ENCODE measurements around the gene GSTA2.

DNA sequence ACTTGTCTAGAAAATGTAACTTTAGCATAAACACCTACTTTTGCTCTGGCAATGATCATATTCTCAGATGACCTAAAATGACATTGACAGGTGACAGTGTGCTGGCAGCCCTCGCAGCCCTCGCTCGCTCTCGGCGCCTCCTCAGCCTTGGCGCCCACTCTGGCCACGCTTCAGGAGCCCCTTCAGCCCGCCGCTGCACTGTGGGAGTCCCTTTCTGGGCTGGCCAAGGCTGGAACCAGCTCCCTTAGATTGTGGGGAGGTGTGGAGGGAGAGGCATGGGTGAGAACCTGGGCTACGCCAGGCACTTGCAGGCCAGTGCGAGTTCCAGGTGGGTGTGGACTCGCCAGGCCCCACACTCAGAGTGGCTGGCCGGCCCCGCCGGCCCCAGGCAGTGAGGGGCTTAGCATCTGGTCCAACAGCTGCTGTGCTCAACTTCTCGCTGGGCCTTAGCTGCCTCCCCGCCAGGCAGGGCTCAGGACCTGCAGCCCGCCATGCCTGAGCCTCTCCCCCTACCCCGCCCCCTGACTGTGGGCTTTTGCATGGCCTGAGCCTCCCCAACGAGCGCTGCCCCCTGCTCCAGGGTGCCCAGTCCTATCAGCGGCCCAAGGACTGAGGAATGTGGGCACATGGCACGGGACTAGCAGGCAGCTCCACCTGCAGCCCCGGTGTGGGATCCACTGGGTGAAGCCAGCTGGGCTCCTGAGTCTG lies 23.1 kb upstream of the GSTA2 start:
- TF ChIP-seq POLR2AphosphoS5 (IDR thresholded peaks at IDR 0.05; ENCODE audit: low read depth, low read length): no peak
- TF ChIP-seq, protein P1, sequence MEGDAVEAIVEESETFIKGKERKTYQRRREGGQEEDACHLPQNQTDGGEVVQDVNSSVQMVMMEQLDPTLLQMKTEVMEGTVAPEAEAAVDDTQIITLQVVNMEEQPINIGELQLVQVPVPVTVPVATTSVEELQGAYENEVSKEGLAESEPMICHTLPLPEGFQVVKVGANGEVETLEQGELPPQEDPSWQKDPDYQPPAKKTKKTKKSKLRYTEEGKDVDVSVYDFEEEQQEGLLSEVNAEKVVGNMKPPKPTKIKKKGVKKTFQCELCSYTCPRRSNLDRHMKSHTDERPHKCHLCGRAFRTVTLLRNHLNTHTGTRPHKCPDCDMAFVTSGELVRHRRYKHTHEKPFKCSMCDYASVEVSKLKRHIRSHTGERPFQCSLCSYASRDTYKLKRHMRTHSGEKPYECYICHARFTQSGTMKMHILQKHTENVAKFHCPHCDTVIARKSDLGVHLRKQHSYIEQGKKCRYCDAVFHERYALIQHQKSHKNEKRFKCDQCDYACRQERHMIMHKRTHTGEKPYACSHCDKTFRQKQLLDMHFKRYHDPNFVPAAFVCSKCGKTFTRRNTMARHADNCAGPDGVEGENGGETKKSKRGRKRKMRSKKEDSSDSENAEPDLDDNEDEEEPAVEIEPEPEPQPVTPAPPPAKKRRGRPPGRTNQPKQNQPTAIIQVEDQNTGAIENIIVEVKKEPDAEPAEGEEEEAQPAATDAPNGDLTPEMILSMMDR (IDR thresholded peaks at IDR 0.05): no peak
- no peak for TF ChIP-seq SIN3A (IDR thresholded peaks at IDR 0.05; ENCODE audit: borderline replicate concordance, insufficient read depth, low read depth, low read length)
- TF ChIP-seq, protein P2, sequence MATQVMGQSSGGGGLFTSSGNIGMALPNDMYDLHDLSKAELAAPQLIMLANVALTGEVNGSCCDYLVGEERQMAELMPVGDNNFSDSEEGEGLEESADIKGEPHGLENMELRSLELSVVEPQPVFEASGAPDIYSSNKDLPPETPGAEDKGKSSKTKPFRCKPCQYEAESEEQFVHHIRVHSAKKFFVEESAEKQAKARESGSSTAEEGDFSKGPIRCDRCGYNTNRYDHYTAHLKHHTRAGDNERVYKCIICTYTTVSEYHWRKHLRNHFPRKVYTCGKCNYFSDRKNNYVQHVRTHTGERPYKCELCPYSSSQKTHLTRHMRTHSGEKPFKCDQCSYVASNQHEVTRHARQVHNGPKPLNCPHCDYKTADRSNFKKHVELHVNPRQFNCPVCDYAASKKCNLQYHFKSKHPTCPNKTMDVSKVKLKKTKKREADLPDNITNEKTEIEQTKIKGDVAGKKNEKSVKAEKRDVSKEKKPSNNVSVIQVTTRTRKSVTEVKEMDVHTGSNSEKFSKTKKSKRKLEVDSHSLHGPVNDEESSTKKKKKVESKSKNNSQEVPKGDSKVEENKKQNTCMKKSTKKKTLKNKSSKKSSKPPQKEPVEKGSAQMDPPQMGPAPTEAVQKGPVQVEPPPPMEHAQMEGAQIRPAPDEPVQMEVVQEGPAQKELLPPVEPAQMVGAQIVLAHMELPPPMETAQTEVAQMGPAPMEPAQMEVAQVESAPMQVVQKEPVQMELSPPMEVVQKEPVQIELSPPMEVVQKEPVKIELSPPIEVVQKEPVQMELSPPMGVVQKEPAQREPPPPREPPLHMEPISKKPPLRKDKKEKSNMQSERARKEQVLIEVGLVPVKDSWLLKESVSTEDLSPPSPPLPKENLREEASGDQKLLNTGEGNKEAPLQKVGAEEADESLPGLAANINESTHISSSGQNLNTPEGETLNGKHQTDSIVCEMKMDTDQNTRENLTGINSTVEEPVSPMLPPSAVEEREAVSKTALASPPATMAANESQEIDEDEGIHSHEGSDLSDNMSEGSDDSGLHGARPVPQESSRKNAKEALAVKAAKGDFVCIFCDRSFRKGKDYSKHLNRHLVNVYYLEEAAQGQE (IDR thresholded peaks at IDR 0.05; ENCODE audit: insufficient read depth in 1 of 2, low read depth in 2 of 2, low read length in 1 of 2): no peak
